Measurements from ENCODE around the gene SLC24A3. TPM values are rescaled to one million over a fixed set of nuclear protein-coding genes. Genes with fewer than 3 reads are reported as not detected.

Gene SLC24A3
- polyA plus RNA-seq, 1 donor (not counting 4 experiments of a cell fraction or from before 2014, with no cell fraction given): 0.17 TPM

GRCh38 chr20:19658137-19658536 is 445.7 kb downstream of the SLC24A3 start:
- no peak for FAIRE-seq
- DNase-seq (ENCODE audit: low read depth, low spot score): no peak
- dilution Hi-C loops (cut with MboI; ENCODE audit: extremely low pct_ligation_motif_present, low sequenced_read_pairs): no loop called here

GRCh38 chr20:19659448-19659847 is 447.0 kb downstream of the SLC24A3 start:
- H3K27me3 ChIP-seq (ENCODE audit: control insufficient read depth, extremely low read depth, insufficient read depth, low read length): peaks cover 4% of the 10 kb centered on the region
- no peak overlapping the region for H3K9ac ChIP-seq (ENCODE audit: control insufficient read depth, extremely low read depth, insufficient read depth, low read length)
- H3K36me3 ChIP-seq (ENCODE audit: control insufficient read depth in 2 of 2, extremely low read depth in 1 of 2, insufficient read depth in 2 of 2, low read length in 2 of 2): no peaks in the 10 kb centered on the region
- no peak overlapping the region for H3K4me2 ChIP-seq (ENCODE audit: control insufficient read depth, extremely low read depth, insufficient read depth, low read depth, low read length)
- no peaks in the 10 kb centered on the region for H3K9me1 ChIP-seq (ENCODE audit: control insufficient read depth, extremely low read depth, insufficient read depth, low read length)
- no peaks in the 10 kb centered on the region for H3K4me1 ChIP-seq (ENCODE audit: control insufficient read depth, extremely low read depth, insufficient read depth, low read length)
- H3K27ac ChIP-seq (ENCODE audit: control insufficient read depth, insufficient read depth, low read length): no peak overlapping the region
- no peaks in the 10 kb centered on the region for H3K79me2 ChIP-seq (ENCODE audit: control insufficient read depth, insufficient read depth, low read length)
- dilution Hi-C loops (cut with MboI; ENCODE audit: extremely low pct_ligation_motif_present, low sequenced_read_pairs): no loop called here
- no peaks in the 10 kb centered on the region for H4K20me1 ChIP-seq (ENCODE audit: control insufficient read depth, extremely low read depth, insufficient read depth, low read length)
- FAIRE-seq (no peak), DNase-seq (ENCODE audit: low read depth, low spot score) (no peak)
- no peaks in the 10 kb centered on the region for H3K9me3 ChIP-seq (ENCODE audit: control insufficient read depth, low read depth, low read length)
- H2AFZ ChIP-seq (ENCODE audit: control insufficient read depth, low read length): no peak overlapping the region
- TF ChIP-seq CTCF (optimal IDR thresholded peaks at IDR 0.05 in 1 of 3, IDR thresholded peaks at IDR 0.05 in 1 of 3, conservative IDR thresholded peaks at IDR 0.05 in 1 of 3; ENCODE audit: extremely low read depth in 1 of 3, insufficient read depth in 2 of 3, low read length in 3 of 3) (no peak), EZH2 (IDR thresholded peaks at IDR 0.05; ENCODE audit: low read length) (no peak)
- no peak overlapping the region for H3K4me3 ChIP-seq (ENCODE audit: control insufficient read depth in 2 of 3, extremely low read depth in 1 of 3, insufficient read depth in 2 of 3, low read depth in 1 of 3, low read length in 3 of 3)

More at GRCh38 chr20:19658137-19658536, 445.7 kb downstream of the SLC24A3 start:
- H3K4me1 ChIP-seq (ENCODE audit: control insufficient read depth, extremely low read depth, insufficient read depth, low read length): no peaks in the 10 kb centered on the region
- H3K36me3 ChIP-seq (ENCODE audit: control insufficient read depth in 2 of 2, extremely low read depth in 1 of 2, insufficient read depth in 2 of 2, low read length in 2 of 2): no peaks in the 10 kb centered on the region
- H3K27ac ChIP-seq (ENCODE audit: control insufficient read depth, insufficient read depth, low read length): no peak overlapping the region
- TF ChIP-seq CTCF (optimal IDR thresholded peaks at IDR 0.05 in 1 of 3, IDR thresholded peaks at IDR 0.05 in 1 of 3, conservative IDR thresholded peaks at IDR 0.05 in 1 of 3; ENCODE audit: extremely low read depth in 1 of 3, insufficient read depth in 2 of 3, low read length in 3 of 3) (no peak), EZH2 (IDR thresholded peaks at IDR 0.05; ENCODE audit: low read length) (no peak)
- no peak overlapping the region for H2AFZ ChIP-seq (ENCODE audit: control insufficient read depth, low read length)
- no peaks in the 10 kb centered on the region for H4K20me1 ChIP-seq (ENCODE audit: control insufficient read depth, extremely low read depth, insufficient read depth, low read length)
- H3K79me2 ChIP-seq (ENCODE audit: control insufficient read depth, insufficient read depth, low read length): no peaks in the 10 kb centered on the region
- H3K4me2 ChIP-seq (ENCODE audit: control insufficient read depth, extremely low read depth, insufficient read depth, low read depth, low read length): no peak overlapping the region
- H3K9me3 ChIP-seq (ENCODE audit: control insufficient read depth, low read depth, low read length): no peaks in the 10 kb centered on the region
- H3K4me3 ChIP-seq (ENCODE audit: control insufficient read depth in 2 of 3, extremely low read depth in 1 of 3, insufficient read depth in 2 of 3, low read depth in 1 of 3, low read length in 3 of 3): no peak overlapping the region
- no peaks in the 10 kb centered on the region for H3K9me1 ChIP-seq (ENCODE audit: control insufficient read depth, extremely low read depth, insufficient read depth, low read length)
- H3K27me3 ChIP-seq (ENCODE audit: control insufficient read depth, extremely low read depth, insufficient read depth, low read length): peaks cover 4% of the 10 kb centered on the region
- H3K9ac ChIP-seq (ENCODE audit: control insufficient read depth, extremely low read depth, insufficient read depth, low read length): no peak overlapping the region
